ENCODE data around the gene RTN4R.

The RTN4R gene

GRCh38 chr22:20194681-20195593 is 73.2 kb downstream of the RTN4R start:
- no peak for DNase-seq

GRCh38 chr22:20193761-20194494 is 74.2 kb downstream of the RTN4R start:
- DNase-seq, result no peak

- no peak for DNase-seq
These were observed 75.0 kb downstream of the RTN4R start for GRCh38 chr22:20192972-20193760.

DNA sequence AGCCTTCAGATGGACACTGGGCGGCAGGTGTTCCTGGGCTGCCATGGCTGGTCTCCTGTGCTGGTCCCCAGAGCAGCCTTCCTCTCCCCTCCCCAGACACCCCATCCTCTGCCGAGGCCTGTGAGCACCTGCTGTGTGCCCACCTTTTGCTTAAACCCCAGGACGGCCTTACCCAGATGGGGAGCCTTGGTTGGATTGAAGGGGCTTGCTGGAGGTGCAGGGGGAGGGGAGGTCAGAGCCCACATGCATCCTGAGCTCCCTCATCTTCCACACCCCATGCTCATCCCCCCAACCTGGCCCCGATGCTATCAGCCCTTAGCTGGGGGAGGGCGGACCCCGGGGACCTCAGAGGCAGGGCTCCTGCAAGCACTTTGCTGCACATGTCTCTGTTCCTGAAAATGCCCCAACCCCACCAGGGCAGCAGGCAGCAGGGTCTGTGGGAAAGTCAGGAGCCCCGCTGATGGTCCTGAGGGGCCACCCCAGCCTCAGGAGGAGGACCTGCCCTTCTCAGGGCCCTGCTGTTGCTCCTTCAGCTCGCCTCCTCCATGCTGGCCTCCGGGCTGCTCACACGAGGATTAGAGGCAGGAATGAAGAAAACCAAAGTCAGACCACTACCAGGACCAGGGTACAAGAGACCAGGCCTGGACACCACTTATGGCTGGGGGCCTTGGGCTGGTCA is 75.7 kb downstream of the RTN4R start:
- DNase-seq, result no peak

DNA sequence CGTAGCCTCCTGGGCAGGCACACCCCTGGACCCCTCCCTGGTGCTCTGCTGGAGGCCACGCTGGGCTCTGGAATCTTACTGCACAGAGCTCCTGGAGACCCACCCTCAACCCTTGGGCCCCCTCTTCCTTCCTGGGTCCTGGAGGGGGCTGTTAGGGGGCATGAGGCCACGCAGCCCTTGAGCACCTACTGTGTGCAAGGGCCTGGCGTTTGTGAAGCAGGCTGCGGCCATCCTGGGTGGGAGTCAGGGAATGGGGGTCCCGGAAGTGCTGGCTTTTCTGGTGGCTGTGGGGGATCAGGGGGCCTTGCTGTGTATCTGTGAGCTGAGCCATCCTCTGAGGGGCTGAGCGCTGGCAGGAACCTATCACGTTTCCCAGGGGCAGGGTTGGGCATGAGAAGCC is 76.3 kb downstream of the RTN4R start:
- DNase-seq, result no peak
